GM18870 (cell line): ENCODE results near the gene TMEM100.
A peak's percentile ranks its signal among the peaks of the same experiment; 100 is the strongest.

ENCODE experiments used
- ATAC-seq: cut with Tn5 transposase; IDR thresholded peaks from one replicate; pipeline ENCODE4 v1.9.1; 2021; ENCODE audit warnings: moderate library complexity; ENCODE audit not compliant: unreplicated experiment

The TMEM100 gene

GRCh38 chr17:55722742-55723487 lies at the start of gene TMEM100:
TMEM100 (minus strand) TSS chr17:55722864; CDS start chr17:55721070, 1,794 bp downstream.
- no peak for ATAC-seq

- no peak for ATAC-seq
Observed at GRCh38 chr17:55772086-55772485, 49.4 kb upstream of the TMEM100 start.

- ATAC-seq: no peak
Observed at GRCh38 chr17:55770196-55770870, 47.7 kb upstream of the TMEM100 start.

DNA sequence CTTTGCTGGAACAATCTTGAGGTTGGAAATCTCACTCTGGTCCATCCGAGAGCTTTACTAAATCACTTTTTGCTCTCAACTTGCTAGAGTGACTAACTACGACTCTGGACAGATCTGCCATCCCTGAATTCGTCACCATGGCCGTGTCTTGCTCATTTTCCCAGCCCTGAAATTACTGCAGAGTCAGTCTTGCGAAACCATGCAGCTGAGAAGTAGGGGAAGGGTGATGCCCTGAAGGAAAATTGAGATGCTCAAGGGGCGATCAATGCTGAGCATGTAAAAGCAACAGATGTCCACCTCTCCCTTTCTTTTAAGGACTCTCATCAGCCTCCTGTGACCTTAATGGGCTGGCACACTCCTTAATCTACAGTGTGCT lies 46.9 kb upstream of the TMEM100 start:
- no peak for ATAC-seq

GRCh38 chr17:55768936-55769624 lies 46.4 kb upstream of the TMEM100 start:
- no peak for ATAC-seq

- ATAC-seq: no peak
Observed at GRCh38 chr17:55765472-55765871, 42.8 kb upstream of the TMEM100 start.

GRCh38 chr17:55764610-55765009 lies 41.9 kb upstream of the TMEM100 start:
- ATAC-seq: no peak

GRCh38 chr17:55763856-55764255 lies 41.2 kb upstream of the TMEM100 start:
- ATAC-seq: no peak

DNA sequence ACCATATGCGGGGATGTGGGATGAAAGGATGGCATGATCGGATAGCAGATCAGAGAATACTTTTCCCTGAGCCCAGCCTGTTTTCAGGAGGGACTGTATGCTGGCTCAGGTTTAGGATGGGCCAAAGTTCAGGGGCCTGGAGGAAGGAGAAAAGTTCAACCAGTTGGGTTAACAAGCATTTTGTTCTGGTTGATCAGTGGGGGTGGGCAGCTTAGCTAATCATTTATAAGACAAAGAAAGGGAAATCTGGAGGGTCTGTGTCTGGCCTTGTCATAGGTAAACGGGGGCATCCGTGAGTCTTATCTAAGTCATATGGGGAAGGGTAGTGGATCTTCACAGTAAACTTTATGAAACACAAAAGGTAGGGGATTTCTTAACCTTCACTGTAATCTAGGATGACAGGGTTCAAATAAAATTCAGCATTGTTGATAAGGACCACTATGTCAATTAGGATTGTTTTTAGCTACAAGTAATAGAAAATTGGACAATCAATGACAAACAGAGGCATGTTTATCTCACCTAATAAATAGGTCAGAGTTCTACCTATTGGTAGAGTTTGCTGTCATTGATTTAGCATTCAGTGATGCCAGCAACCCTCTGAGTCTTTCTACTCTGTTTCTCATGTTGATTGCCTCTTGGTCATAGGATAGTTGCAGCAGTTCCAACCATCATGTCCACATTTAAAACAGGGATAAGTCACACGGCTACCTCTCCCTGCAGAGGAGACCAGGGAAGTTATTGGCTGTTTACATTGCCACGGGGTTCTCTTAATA lies 39.6 kb upstream of the TMEM100 start:
- no peak for ATAC-seq

DNA sequence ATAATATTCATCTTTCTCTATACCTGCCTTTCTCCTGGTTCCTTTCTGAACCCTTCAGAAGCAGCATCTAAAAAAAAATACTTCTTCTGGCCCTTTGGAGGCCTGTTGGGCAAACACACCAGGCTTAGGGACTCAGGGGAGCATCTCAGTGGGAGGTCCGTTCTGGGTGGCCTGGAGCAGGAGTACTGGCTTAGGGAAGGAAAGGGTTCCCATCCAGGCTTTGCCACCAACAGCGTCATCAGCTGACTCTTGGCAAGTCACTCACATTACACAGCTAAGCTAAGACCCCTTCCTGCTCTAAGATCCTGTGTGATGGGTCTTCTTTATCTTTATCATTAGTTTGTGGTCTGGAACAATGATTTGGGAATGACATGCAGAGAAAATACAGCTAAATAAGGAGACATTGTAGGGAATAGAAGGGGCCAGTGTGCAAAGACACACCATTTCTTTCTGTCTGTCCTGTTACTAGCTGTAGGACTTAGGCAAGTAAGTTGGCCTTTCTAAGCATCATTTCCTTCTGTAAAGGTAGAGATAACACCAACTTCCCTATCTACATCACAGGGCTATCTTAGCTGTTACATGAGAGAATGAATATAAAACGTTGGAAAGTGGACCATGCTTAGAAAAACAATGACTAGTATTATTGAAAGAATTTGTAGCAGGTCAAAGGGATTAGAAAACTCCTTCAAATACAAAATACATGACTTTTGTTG lies 38.1 kb upstream of the TMEM100 start:
- ATAC-seq: no peak

- ATAC-seq: no peak
Observed at GRCh38 chr17:55758171-55758570, 35.5 kb upstream of the TMEM100 start.

DNA sequence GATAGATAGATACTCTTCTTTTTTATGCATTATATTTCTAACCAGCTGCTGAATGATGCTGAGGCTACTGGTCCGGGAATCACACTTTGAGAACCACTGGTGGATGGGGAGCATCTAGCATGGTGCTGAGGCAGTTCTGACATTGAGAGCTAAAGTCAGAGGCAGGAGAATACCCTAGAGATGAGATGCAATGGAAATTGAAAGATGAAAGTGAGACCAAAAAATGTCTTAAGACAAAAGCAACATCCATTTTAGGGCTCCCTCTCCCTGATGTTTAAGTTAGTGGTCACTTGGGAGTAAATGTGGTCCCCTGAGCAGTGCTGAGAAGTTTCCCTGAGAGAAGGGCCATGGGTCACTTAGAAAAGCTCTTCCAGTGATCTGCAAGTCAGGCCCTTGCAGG lies 35.0 kb upstream of the TMEM100 start:
- peak; percentile 51 for ATAC-seq

GRCh38 chr17:55756689-55757088 lies 34.0 kb upstream of the TMEM100 start:
- ATAC-seq: no peak

DNA sequence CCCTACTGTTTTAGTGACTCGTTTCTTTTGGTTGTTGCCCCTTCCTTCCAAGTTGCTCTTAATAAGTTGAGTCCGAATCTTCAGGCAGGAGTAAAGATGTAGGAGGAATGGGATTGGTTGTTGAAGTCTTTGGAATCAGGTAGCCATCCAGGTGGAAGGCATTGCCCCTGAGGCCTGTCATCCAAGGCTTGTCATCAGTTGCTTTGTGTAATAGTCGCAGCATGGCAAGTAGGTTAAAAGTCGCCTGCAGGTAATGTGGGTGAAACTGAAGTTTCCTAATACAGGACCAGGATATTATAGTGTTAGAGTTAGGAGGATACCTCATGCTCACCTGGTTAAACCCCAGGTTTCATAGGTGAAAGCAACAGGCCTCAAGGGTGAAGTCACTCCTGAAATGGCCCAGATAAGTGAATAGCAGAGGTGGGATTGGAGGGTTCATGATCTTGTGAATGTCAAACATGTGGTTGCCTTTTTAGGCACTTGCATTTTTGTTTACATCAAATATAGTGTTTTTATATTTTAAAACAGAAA lies 29.1 kb upstream of the TMEM100 start:
- no peak for ATAC-seq

- peak; percentile 95 for ATAC-seq
Observed at GRCh38 chr17:55750750-55751657, 28.3 kb upstream of the TMEM100 start, which contains the start of gene PCTP. PCTP (plus strand) TSS chr17:55751051; CDS start chr17:55751104, 53 bp downstream.

GRCh38 chr17:55749985-55750384 lies 27.3 kb upstream of the TMEM100 start:
- no peak for ATAC-seq

DNA sequence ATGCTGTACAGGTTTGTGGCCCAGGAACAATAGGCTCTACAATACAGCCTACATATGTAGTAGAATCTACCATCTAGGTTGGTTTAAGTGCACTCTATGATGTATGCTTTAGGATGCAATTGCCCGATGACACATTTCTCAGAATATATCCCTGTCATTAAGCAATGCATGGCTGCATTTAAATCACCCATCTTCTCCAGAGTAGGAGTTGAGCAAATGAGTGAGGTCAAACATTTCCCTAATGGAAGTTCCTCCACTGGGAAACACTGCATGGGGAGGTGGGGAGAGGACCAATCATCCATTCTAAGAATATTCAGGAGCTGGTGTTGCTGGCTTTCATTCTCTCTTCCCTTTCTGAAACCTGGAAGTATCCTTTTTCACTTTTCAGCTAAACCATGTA lies 26.2 kb upstream of the TMEM100 start:
- ATAC-seq: no peak

GRCh38 chr17:55747209-55747608 lies 24.5 kb upstream of the TMEM100 start:
- ATAC-seq: no peak

DNA sequence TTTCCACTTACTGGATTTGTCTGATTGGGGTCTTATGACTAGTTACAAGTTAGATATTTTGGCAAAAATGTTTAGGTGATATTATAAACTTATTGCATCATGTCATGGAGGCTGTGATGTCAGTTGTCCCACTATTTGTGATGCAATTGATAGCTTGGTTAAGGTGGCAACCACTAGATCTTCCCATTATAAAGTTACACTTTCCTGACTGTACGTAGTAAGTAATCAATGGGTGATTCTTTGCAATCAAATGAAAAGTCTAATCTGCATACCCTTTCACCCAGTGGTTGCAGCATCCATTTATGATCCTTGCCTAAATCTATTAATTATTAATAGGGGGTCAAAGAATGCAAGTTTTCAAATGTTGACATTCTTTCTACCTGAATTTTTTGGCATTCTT lies 23.8 kb upstream of the TMEM100 start:
- no peak for ATAC-seq
